ENCODE data around the gene SLC17A4. TPM values are rescaled to one million over a fixed set of nuclear protein-coding genes. Genes with fewer than 3 reads are reported as not detected.

SLC17A4 gene
- total and polyA plus RNA-seq, 2 experiments from 2014 or later = not detected

- Histone ChIP-seq H3K27ac (no peak overlapping the region), H3F3A (ENCODE audit: insufficient read depth) (no peaks in the 10 kb centered on the region), H3K4me3 (no peak overlapping the region), H2AFZ (no peak overlapping the region), H3K36me3 (ENCODE audit: low read depth) (no peaks in the 10 kb centered on the region), H3K79me2 (ENCODE audit: insufficient read depth) (no peaks in the 10 kb centered on the region), H3K27me3 (replicated peaks; ENCODE audit: insufficient read depth) (no peaks in the 10 kb centered on the region), H4K20me1 (ENCODE audit: insufficient read depth) (no peaks in the 10 kb centered on the region), H3K9me3 (ENCODE audit: low read depth) (no peaks in the 10 kb centered on the region), H3K9ac (no peak overlapping the region), H3K4me1 (ENCODE audit: insufficient read depth) (no peaks in the 10 kb centered on the region), H3K9me2 (ENCODE audit: insufficient read depth) (no peaks in the 10 kb centered on the region), H3K4me2 (ENCODE audit: unreplicated experiment) (no peak overlapping the region)
- 69 to 75% methylated on average over 1 of the region's 1 CpG for WGBS, 2 experiments (ENCODE audit: low coverage in 1 of 2, low lambda C conversion rate in 2 of 2, missing lambda C conversion rate in 2 of 2)
- in situ Hi-C loops (cut with MboI) = no loop called here
- TF ChIP-seq EZH2phosphoT487 (IDR thresholded peaks at IDR 0.05; ENCODE audit: insufficient read depth, low read depth) (no peak), EZH2 (IDR thresholded peaks at IDR 0.05; ENCODE audit: insufficient read depth, poor library complexity, severe bottlenecking) (no peak)
- peak; percentile 16 for DNase-seq
Observed at GRCh38 chr6:25713824-25714223, 40.7 kb upstream of the SLC17A4 start.

GRCh38 chr6:25714765-25715164, 39.8 kb upstream of the SLC17A4 start:
- TF ChIP-seq EZH2 (IDR thresholded peaks at IDR 0.05; ENCODE audit: insufficient read depth, poor library complexity, severe bottlenecking) (no peak), EZH2phosphoT487 (IDR thresholded peaks at IDR 0.05; ENCODE audit: insufficient read depth, low read depth) (no peak)
- Histone ChIP-seq H3K4me1 (ENCODE audit: insufficient read depth) (no peaks in the 10 kb centered on the region), H3K4me2 (ENCODE audit: unreplicated experiment) (no peak overlapping the region), H3K9ac (no peak overlapping the region), H3K27me3 (replicated peaks; ENCODE audit: insufficient read depth) (no peaks in the 10 kb centered on the region), H3K79me2 (ENCODE audit: insufficient read depth) (no peaks in the 10 kb centered on the region), H3K4me3 (no peak overlapping the region), H3K9me3 (ENCODE audit: low read depth) (no peaks in the 10 kb centered on the region), H3K27ac (no peak overlapping the region), H4K20me1 (ENCODE audit: insufficient read depth) (no peaks in the 10 kb centered on the region), H3K9me2 (ENCODE audit: insufficient read depth) (no peaks in the 10 kb centered on the region), H3K36me3 (ENCODE audit: low read depth) (no peaks in the 10 kb centered on the region), H3F3A (ENCODE audit: insufficient read depth) (no peaks in the 10 kb centered on the region), H2AFZ (no peak overlapping the region)
- 45 to 55% methylated on average over 3 of the region's 3 CpGs for WGBS, 2 experiments (ENCODE audit: low coverage in 1 of 2, low lambda C conversion rate in 2 of 2, missing lambda C conversion rate in 2 of 2)
- DNase-seq = no peak
- in situ Hi-C loops (cut with MboI) = no loop called here

- Histone ChIP-seq H3F3A (ENCODE audit: insufficient read depth) (no peaks in the 10 kb centered on the region), H3K27me3 (replicated peaks; ENCODE audit: insufficient read depth) (no peaks in the 10 kb centered on the region), H3K9me2 (ENCODE audit: insufficient read depth) (no peaks in the 10 kb centered on the region), H3K79me2 (ENCODE audit: insufficient read depth) (no peaks in the 10 kb centered on the region), H3K4me2 (ENCODE audit: unreplicated experiment) (no peak overlapping the region), H3K27ac (no peak overlapping the region), H3K4me3 (no peak overlapping the region), H2AFZ (no peak overlapping the region), H3K4me1 (ENCODE audit: insufficient read depth) (no peaks in the 10 kb centered on the region), H4K20me1 (ENCODE audit: insufficient read depth) (no peaks in the 10 kb centered on the region), H3K9ac (no peak overlapping the region), H3K36me3 (ENCODE audit: low read depth) (no peaks in the 10 kb centered on the region), H3K9me3 (ENCODE audit: low read depth) (no peaks in the 10 kb centered on the region)
- DNase-seq = no peak
- TF ChIP-seq EZH2phosphoT487 (IDR thresholded peaks at IDR 0.05; ENCODE audit: insufficient read depth, low read depth) (no peak), EZH2 (IDR thresholded peaks at IDR 0.05; ENCODE audit: insufficient read depth, poor library complexity, severe bottlenecking) (no peak)
- WGBS, 2 experiments (ENCODE audit: low coverage in 1 of 2, low lambda C conversion rate in 2 of 2, missing lambda C conversion rate in 2 of 2) = 85% methylated on average over 4 of the region's 4 CpGs
- in situ Hi-C loops (cut with MboI) = no loop called here
Observed at GRCh38 chr6:25715794-25716193, 38.7 kb upstream of the SLC17A4 start.

GRCh38 chr6:25717866-25718740, 36.4 kb upstream of the SLC17A4 start:
- H4K20me1 ChIP-seq (ENCODE audit: insufficient read depth) = no peaks in the 10 kb centered on the region
- H3K4me1 ChIP-seq (ENCODE audit: insufficient read depth) = no peaks in the 10 kb centered on the region
- no peak overlapping the region for H3K4me3 ChIP-seq
- in situ Hi-C loops (cut with MboI) = no loop called here
- H3K79me2 ChIP-seq (ENCODE audit: insufficient read depth) = no peaks in the 10 kb centered on the region
- no peak overlapping the region for H3K27ac ChIP-seq
- 32 to 33% methylated on average over 6 of the region's 6 CpGs for WGBS, 2 experiments (ENCODE audit: low coverage in 1 of 2, low lambda C conversion rate in 2 of 2, missing lambda C conversion rate in 2 of 2)
- TF ChIP-seq EZH2phosphoT487 (IDR thresholded peaks at IDR 0.05; ENCODE audit: insufficient read depth, low read depth) = no peak
- TF ChIP-seq EZH2 (IDR thresholded peaks at IDR 0.05; ENCODE audit: insufficient read depth, poor library complexity, severe bottlenecking) = no peak
- H3K27me3 ChIP-seq (replicated peaks; ENCODE audit: insufficient read depth) = no peaks in the 10 kb centered on the region
- no peak overlapping the region for H3K9ac ChIP-seq
- peak; percentile 62 for DNase-seq
- H3K36me3 ChIP-seq (ENCODE audit: low read depth) = no peaks in the 10 kb centered on the region
- no peaks in the 10 kb centered on the region for H3K9me2 ChIP-seq (ENCODE audit: insufficient read depth)
- no peaks in the 10 kb centered on the region for H3K9me3 ChIP-seq (ENCODE audit: low read depth)
- no peak overlapping the region for H2AFZ ChIP-seq
- H3K4me2 ChIP-seq (ENCODE audit: unreplicated experiment) = no peak overlapping the region
- H3F3A ChIP-seq (ENCODE audit: insufficient read depth) = no peaks in the 10 kb centered on the region

Data from GM23248 (cell line).